PC-3 (cell line): ENCODE results near the gene SORBS2. TPM values are rescaled to one million over a fixed set of nuclear protein-coding genes. Genes with fewer than 3 reads are reported as not detected.

Experiments used
- ATAC-seq: fragments of 200-7000 bp; cut with Tn5 transposase; 2 replicates; pipeline ENCODE4 v1.9.1; 2020; ENCODE audit warnings: mild to moderate bottlenecking, moderate library complexity
- BruUV-seq: library from RNA; stranded (reverse); fragments of 400-500 nt; replicated peaks from 2 replicates; lab custom pipeline; 2021; lab: Mats Ljungman, UMichigan
- CTCF ChIA-PET: fragments of 300-600 bp; sonication (Branson Sonifier 250); formaldehyde crosslinking; loops from one replicate; lab custom pipeline; 2022; ENCODE audit warnings: antibody characterized with exemption; lab: Charles Lee
- POLR2A ChIA-PET: fragments of 300-600 bp; sonication (Branson Sonifier 250); formaldehyde crosslinking; loops from one replicate; lab custom pipeline; 2022; ENCODE audit warnings: antibody characterized with exemption; ENCODE audit not compliant: unreplicated experiment; lab: Charles Lee
- DNase-seq: peaks from one replicate; pipeline ENCODE4 v3.0.0-alpha.2; 2015
- H2AFZ ChIP-seq: fragments of 300-600 bp; sonication (generic); 2 replicates; pipeline ENCODE4 v1.6.0; 2016; ENCODE audit warnings: antibody characterized with exemption, low read length
- H3F3A ChIP-seq: fragments of 300-600 bp; sonication (generic); one replicate; pipeline ENCODE4 v1.6.0; 2017; ENCODE audit warnings: antibody characterized with exemption, low read length, control low read depth, mild to moderate bottlenecking; ENCODE audit not compliant: unreplicated experiment
- H3K27ac ChIP-seq: fragments of 300-600 bp; sonication (generic); 2 replicates; pipeline ENCODE4 v1.5.1; 2016; ENCODE audit warnings: mild to moderate bottlenecking, low read length
- H3K27me3 ChIP-seq: fragments of 300-600 bp; sonication (generic); 2 replicates; pipeline ENCODE4 v1.6.1; 2016; ENCODE audit warnings: low read length, mixed read lengths
- H3K36me3 ChIP-seq: fragments of 300-600 bp; sonication (generic); 2 replicates; pipeline ENCODE4 v1.6.1; 2016; ENCODE audit warnings: low read depth, mixed run types, low read length, mixed read lengths
- H3K4me1 ChIP-seq: fragments of 300-600 bp; sonication (generic); 2 replicates; pipeline ENCODE4 v1.5.1; 2016; ENCODE audit warnings: low read length; ENCODE audit not compliant: insufficient read depth
- H3K4me2 ChIP-seq: fragments of 300-600 bp; sonication (generic); 2 replicates; pipeline ENCODE4 v1.6.0; 2016; ENCODE audit warnings: low read length
- H3K4me3 ChIP-seq: fragments of 300-600 bp; sonication (generic); 2 replicates; pipeline ENCODE4 v1.5.1; 2016; ENCODE audit warnings: mild to moderate bottlenecking, low read length, mixed read lengths
- H3K79me2 ChIP-seq: fragments of 300-600 bp; sonication (generic); 2 replicates; pipeline ENCODE4 v1.6.1; 2017; ENCODE audit warnings: low read length, mixed read lengths
- H3K9ac ChIP-seq: fragments of 300-600 bp; sonication (generic); 2 replicates; pipeline ENCODE4 v1.6.0; 2016; ENCODE audit warnings: mild to moderate bottlenecking, low read length
- H3K9me2 ChIP-seq: fragments of 300-600 bp; sonication (generic); replicated peaks from 2 replicates; pipeline ENCODE4 v1.6.1; 2016; ENCODE audit warnings: mixed run types, low read length, mixed read lengths
- H3K9me3 ChIP-seq: fragments of 300-600 bp; sonication (generic); 2 replicates; pipeline ENCODE4 v1.6.1; 2016; ENCODE audit warnings: low read length, mixed read lengths
- H4K20me1 ChIP-seq: fragments of 300-600 bp; sonication (generic); 2 replicates; pipeline ENCODE4 v1.6.1; 2016; ENCODE audit warnings: low read length, mixed read lengths
- CTCF ChIP-seq: fragments of 300-600 bp; sonication (generic); conservative IDR thresholded peaks from 2 replicates; pipeline ENCODE4 v1.5.1; 2017; ENCODE audit warnings: antibody characterized with exemption, low read depth, mild to moderate bottlenecking, low read length
- EZH2 ChIP-seq: fragments of 300-600 bp; sonication (generic); IDR thresholded peaks from one replicate; pipeline ENCODE4 v1.6.1; 2017; ENCODE audit warnings: antibody characterized with exemption, mild to moderate bottlenecking, low read length; ENCODE audit not compliant: unreplicated experiment
- EZH2phosphoT487 ChIP-seq: fragments of 300-600 bp; sonication (generic); IDR thresholded peaks from 2 replicates; pipeline ENCODE4 v1.6.1; 2018; ENCODE audit warnings: mild to moderate bottlenecking, antibody characterized with exemption, low read length, borderline replicate concordance
- intact Hi-C: fragments of 100-400 bp; cut with micrococcal nuclease; formaldehyde crosslinking; loops from 2 replicates; pipeline ENCODE4 v1.9.0; 2023
- total RNA-seq: library from RNA; depleted of rRNA; stranded (reverse); fragments of >200 nt; gene quantifications from 2 replicates; pipeline ENCODE4 v1.2.3, GENCODE V29; 2014

The SORBS2 gene
- total RNA-seq, 1 experiment from 2014 or later, result 3.6 TPM

- no peak for TF ChIP-seq CTCF
- TF ChIP-seq EZH2, result no peak
- no peak for TF ChIP-seq EZH2phosphoT487
- Histone ChIP-seq H3K9me2 (no peaks in the 10 kb centered on the region), H4K20me1 (no peaks in the 10 kb centered on the region), H3K9me3 (no peaks in the 10 kb centered on the region), H3K36me3 (no peaks in the 10 kb centered on the region), H3K4me1 (no peaks in the 10 kb centered on the region), H3K4me2 (no peak overlapping the region), H3K79me2 (no peaks in the 10 kb centered on the region), H3F3A (no peaks in the 10 kb centered on the region), H2AFZ (no peak overlapping the region), H3K9ac (no peak overlapping the region), H3K27me3 (no peaks in the 10 kb centered on the region), H3K4me3 (no peak overlapping the region), H3K27ac (no peak overlapping the region)
- ATAC-seq (no peak), DNase-seq (no peak)
- intact Hi-C loops, result no loop called here
- no TSS peak for BruUV-seq
- CTCF ChIA-PET, result no interaction called here
- POLR2A ChIA-PET, result no interaction called here
Measured at GRCh38 chr4:185624259-185624589, 187.8 kb downstream of the SORBS2 start.

- Histone ChIP-seq H3K9me2 (no peaks in the 10 kb centered on the region), H3K27me3 (no peaks in the 10 kb centered on the region), H4K20me1 (no peaks in the 10 kb centered on the region), H3K9me3 (no peaks in the 10 kb centered on the region), H3K79me2 (no peaks in the 10 kb centered on the region), H3K4me2 (no peak overlapping the region), H3F3A (no peaks in the 10 kb centered on the region), H3K4me1 (no peaks in the 10 kb centered on the region), H3K4me3 (no peak overlapping the region), H3K36me3 (no peaks in the 10 kb centered on the region), H3K9ac (no peak overlapping the region), H3K27ac (no peak overlapping the region), H2AFZ (no peak overlapping the region)
- ChIA-PET CTCF (interaction anchor here (1.1 kb wide), 1 partner anchor 415 kb away, joined by 3 read pairs; no protein-coding TSS in a partner anchor), POLR2A (no interaction called here)
- DNase-seq (no peak), ATAC-seq (no peak)
- TF ChIP-seq EZH2, result no peak
- TF ChIP-seq CTCF, result no peak
- TF ChIP-seq EZH2phosphoT487, result no peak
- no TSS peak for BruUV-seq
- intact Hi-C loops, result no loop called here
Measured at GRCh38 chr4:185623444-185624258, 188.3 kb downstream of the SORBS2 start.

- CTCF ChIA-PET, result no interaction called here
- H3K36me3 ChIP-seq, result no peaks in the 10 kb centered on the region
Measured at GRCh38 chr4:185608185-185608584, 203.8 kb downstream of the SORBS2 start.

More at GRCh38 chr4:185608185-185608584, 203.8 kb downstream of the SORBS2 start:
- Histone ChIP-seq H3K4me1 (no peaks in the 10 kb centered on the region), H3K79me2 (no peaks in the 10 kb centered on the region), H3K9me3 (no peaks in the 10 kb centered on the region), H3K9ac (no peak overlapping the region), H3K27me3 (no peaks in the 10 kb centered on the region), H2AFZ (no peak overlapping the region), H3K27ac (no peak overlapping the region), H3K4me2 (no peak overlapping the region), H3F3A (no peaks in the 10 kb centered on the region), H4K20me1 (no peaks in the 10 kb centered on the region), H3K9me2 (no peaks in the 10 kb centered on the region), H3K4me3 (no peak overlapping the region)
- no peak for DNase-seq
- POLR2A ChIA-PET, result no interaction called here
- no peak for ATAC-seq
- no TSS peak for BruUV-seq
- TF ChIP-seq CTCF, result no peak
- no peak for TF ChIP-seq EZH2phosphoT487
- TF ChIP-seq EZH2, result no peak
- intact Hi-C loops, result no loop called here
